ENCODE measurements around the gene RELT. TPM values are rescaled to one million over a fixed set of nuclear protein-coding genes. Genes with fewer than 3 reads are reported as not detected.

Gene RELT
- total RNA-seq, 1 experiment from 2014 or later, result 11.7 TPM

GRCh38 chr11:73439002-73439843 is 63.0 kb downstream of the RELT start:
- H3K9me3 ChIP-seq, result no peaks in the 10 kb centered on the region
- intact Hi-C loops (cut with micrococcal nuclease; ENCODE audit: unreplicated experiment), result no loop called here
- no peaks in the 10 kb centered on the region for H3K27me3 ChIP-seq (replicated peaks; ENCODE audit: control insufficient read depth, insufficient read depth, low read length)
- TF ChIP-seq CTCF (IDR thresholded peaks at IDR 0.05; ENCODE audit: insufficient read depth in 1 of 2, low read depth in 1 of 2, low read length in 1 of 2, severe bottlenecking in 1 of 2, unreplicated experiment in 1 of 2), result no peak
- no peaks in the 10 kb centered on the region for H3K36me3 Mint-ChIP-seq (ENCODE audit: insufficient read depth, unreplicated experiment)
- POLR2A ChIA-PET, result no interaction called here
- H3K4me1 ChIP-seq, result no peaks in the 10 kb centered on the region
- CTCF ChIA-PET, result interaction anchor here (0.6 to 1.0 kb wide), 2 partner anchors 16 to 492 kb away, joined by 4 read pairs; no protein-coding TSS in a partner anchor
- DNase-seq, result no peak
- BruUV-seq (replicated peaks), result no TSS peak
- H3K4me3 ChIP-seq (ENCODE audit: low read depth, low read length), result no peak overlapping the region
- H3K4me1 Mint-ChIP-seq (ENCODE audit: low read depth, unreplicated experiment), result peaks cover 8% of the 10 kb centered on the region
- no peak overlapping the region for H3K27ac Mint-ChIP-seq (ENCODE audit: unreplicated experiment)
- H3K4me3 Mint-ChIP-seq (ENCODE audit: unreplicated experiment), result no peak overlapping the region
- H3K27me3 Mint-ChIP-seq (ENCODE audit: insufficient read depth, unreplicated experiment), result no peaks in the 10 kb centered on the region
- no peaks in the 10 kb centered on the region for H3K9me3 Mint-ChIP-seq (ENCODE audit: unreplicated experiment)
- no peaks in the 10 kb centered on the region for H3K36me3 ChIP-seq (ENCODE audit: control insufficient read depth, insufficient read depth, low read length)

GRCh38 chr11:73445980-73446379 is 69.8 kb downstream of the RELT start:
- CTCF ChIA-PET, result no interaction called here

GRCh38 chr11:73446766-73447165 is 70.6 kb downstream of the RELT start:
- intact Hi-C loops (cut with micrococcal nuclease; ENCODE audit: unreplicated experiment), result no loop called here
- no peak overlapping the region for H3K27ac Mint-ChIP-seq (ENCODE audit: unreplicated experiment)
- BruUV-seq (replicated peaks), result no TSS peak

More at GRCh38 chr11:73445980-73446379, 69.8 kb downstream of the RELT start:
- no peak for DNase-seq
- Histone ChIP-seq H3K4me3 (ENCODE audit: low read depth, low read length) (no peak overlapping the region), H3K9me3 (no peaks in the 10 kb centered on the region), H3K36me3 (ENCODE audit: control insufficient read depth, insufficient read depth, low read length) (no peaks in the 10 kb centered on the region), H3K4me1 (no peaks in the 10 kb centered on the region), H3K27me3 (replicated peaks; ENCODE audit: control insufficient read depth, insufficient read depth, low read length) (no peaks in the 10 kb centered on the region)
- H3K9me3 Mint-ChIP-seq (ENCODE audit: unreplicated experiment), result peaks cover 9% of the 10 kb centered on the region
- H3K4me3 Mint-ChIP-seq (ENCODE audit: unreplicated experiment), result no peak overlapping the region
- POLR2A ChIA-PET, result no interaction called here
- no TSS peak for BruUV-seq (replicated peaks)
- H3K27me3 Mint-ChIP-seq (ENCODE audit: insufficient read depth, unreplicated experiment), result no peaks in the 10 kb centered on the region
- no peaks in the 10 kb centered on the region for H3K36me3 Mint-ChIP-seq (ENCODE audit: insufficient read depth, unreplicated experiment)
- no peak for TF ChIP-seq CTCF (IDR thresholded peaks at IDR 0.05; ENCODE audit: insufficient read depth in 1 of 2, low read depth in 1 of 2, low read length in 1 of 2, severe bottlenecking in 1 of 2, unreplicated experiment in 1 of 2)
- no peak overlapping the region for H3K27ac Mint-ChIP-seq (ENCODE audit: unreplicated experiment)
- intact Hi-C loops (cut with micrococcal nuclease; ENCODE audit: unreplicated experiment), result no loop called here
- peaks cover 8% of the 10 kb centered on the region for H3K4me1 Mint-ChIP-seq (ENCODE audit: low read depth, unreplicated experiment)

More at GRCh38 chr11:73446766-73447165, 70.6 kb downstream of the RELT start:
- no peak for DNase-seq
- POLR2A ChIA-PET, result no interaction called here
- H3K36me3 Mint-ChIP-seq (ENCODE audit: insufficient read depth, unreplicated experiment), result no peaks in the 10 kb centered on the region
- peaks cover 9% of the 10 kb centered on the region for H3K9me3 Mint-ChIP-seq (ENCODE audit: unreplicated experiment)
- H3K4me1 ChIP-seq, result no peaks in the 10 kb centered on the region
- CTCF ChIA-PET, result no interaction called here
- H3K27me3 Mint-ChIP-seq (ENCODE audit: insufficient read depth, unreplicated experiment), result no peaks in the 10 kb centered on the region
- no peaks in the 10 kb centered on the region for H3K36me3 ChIP-seq (ENCODE audit: control insufficient read depth, insufficient read depth, low read length)
- no peak overlapping the region for H3K4me3 ChIP-seq (ENCODE audit: low read depth, low read length)
- no peaks in the 10 kb centered on the region for H3K9me3 ChIP-seq
- TF ChIP-seq CTCF (IDR thresholded peaks at IDR 0.05; ENCODE audit: insufficient read depth in 1 of 2, low read depth in 1 of 2, low read length in 1 of 2, severe bottlenecking in 1 of 2, unreplicated experiment in 1 of 2), result no peak
- peaks cover 2% of the 10 kb centered on the region for H3K4me1 Mint-ChIP-seq (ENCODE audit: low read depth, unreplicated experiment)
- H3K27me3 ChIP-seq (replicated peaks; ENCODE audit: control insufficient read depth, insufficient read depth, low read length), result no peaks in the 10 kb centered on the region
- H3K4me3 Mint-ChIP-seq (ENCODE audit: unreplicated experiment), result no peak overlapping the region

Other genes starting within 250 kb of the RELT start
- 27.2 and 32.7 TPM in 2 replicates for gene FCHSD2, start 234.1 kb upstream of the RELT start, total RNA-seq (2022)
- 10.4 and 11.4 TPM in 2 replicates for gene P2RY2, start 158.1 kb upstream of the RELT start, total RNA-seq (2022)
- 48.4 and 55.7 TPM in 2 replicates for gene P2RY6, start 104.1 kb upstream of the RELT start, total RNA-seq (2022)
- 77.9 and 78.1 TPM in 2 replicates for gene ARHGEF17, start 68.1 kb upstream of the RELT start, total RNA-seq (2022)
- gene FAM168A, start 221.7 kb downstream of the RELT start, total RNA-seq (2022), result 46.0 and 50.2 TPM in 2 replicates